Measurements from ENCODE around the gene INPP4A.
A peak's percentile ranks its signal among the peaks of the same experiment; 100 is the strongest.

The INPP4A gene

GRCh38 chr2:98556344-98557033, 111.8 kb downstream of the INPP4A start:
- DNase-seq (ENCODE audit: low spot score in 2 of 2) (peak; percentile 39 to 69), ATAC-seq (ENCODE audit: low read depth) (peak; percentile 100)
- H3K36me3 Mint-ChIP-seq = peaks cover 17% of the 10 kb centered on the region
- no peaks in the 10 kb centered on the region for H3K27me3 Mint-ChIP-seq
- no peaks in the 10 kb centered on the region for H3K9me3 Mint-ChIP-seq
- H3K4me1 Mint-ChIP-seq = peaks cover 23% of the 10 kb centered on the region
- H3K27ac Mint-ChIP-seq = peak overlapping the region; percentile 80
- H3K4me3 Mint-ChIP-seq = no peak overlapping the region

GRCh38 chr2:98558852-98559530, 114.3 kb downstream of the INPP4A start:
- H3K4me3 Mint-ChIP-seq = no peak overlapping the region
- DNase-seq (ENCODE audit: low spot score in 2 of 2) (no peak), ATAC-seq (ENCODE audit: low read depth) (no peak)
- no peaks in the 10 kb centered on the region for H3K27me3 Mint-ChIP-seq
- peaks cover 10% of the 10 kb centered on the region for H3K36me3 Mint-ChIP-seq
- H3K9me3 Mint-ChIP-seq = no peaks in the 10 kb centered on the region
- H3K4me1 Mint-ChIP-seq = peaks cover 19% of the 10 kb centered on the region
- peak overlapping the region; percentile 68 for H3K27ac Mint-ChIP-seq

- DNase-seq (ENCODE audit: low spot score in 2 of 2) (no peak), ATAC-seq (ENCODE audit: low read depth) (no peak)
- H3K9me3 Mint-ChIP-seq = no peaks in the 10 kb centered on the region
- H3K4me3 Mint-ChIP-seq = no peak overlapping the region
- H3K27me3 Mint-ChIP-seq = no peaks in the 10 kb centered on the region
- H3K27ac Mint-ChIP-seq = peak overlapping the region; percentile 68
- peaks cover 19% of the 10 kb centered on the region for H3K4me1 Mint-ChIP-seq
- H3K36me3 Mint-ChIP-seq = peaks cover 10% of the 10 kb centered on the region
Measured at GRCh38 chr2:98559581-98559980, 114.9 kb downstream of the INPP4A start.

- Mint-ChIP-seq H3K27me3 (no peaks in the 10 kb centered on the region), H3K9me3 (no peaks in the 10 kb centered on the region), H3K36me3 (peaks cover 7% of the 10 kb centered on the region), H3K4me1 (peaks cover 19% of the 10 kb centered on the region), H3K27ac (no peak overlapping the region), H3K4me3 (no peak overlapping the region)
- DNase-seq (ENCODE audit: low spot score in 2 of 2) = no peak
- ATAC-seq (ENCODE audit: low read depth) = no peak
Measured at GRCh38 chr2:98560256-98560771, 115.7 kb downstream of the INPP4A start.

GRCh38 chr2:98561018-98561417, 116.4 kb downstream of the INPP4A start:
- peaks cover 6% of the 10 kb centered on the region for H3K36me3 Mint-ChIP-seq
- no peak overlapping the region for H3K27ac Mint-ChIP-seq
- no peak overlapping the region for H3K4me3 Mint-ChIP-seq
- H3K27me3 Mint-ChIP-seq = no peaks in the 10 kb centered on the region
- DNase-seq (ENCODE audit: low spot score in 2 of 2) (no peak), ATAC-seq (ENCODE audit: low read depth) (no peak)
- peaks cover 15% of the 10 kb centered on the region for H3K4me1 Mint-ChIP-seq
- H3K9me3 Mint-ChIP-seq = no peaks in the 10 kb centered on the region

GRCh38 chr2:98561902-98562695, 117.4 kb downstream of the INPP4A start:
- Mint-ChIP-seq H3K27me3 (no peaks in the 10 kb centered on the region), H3K4me3 (no peak overlapping the region), H3K27ac (no peak overlapping the region), H3K36me3 (peaks cover 14% of the 10 kb centered on the region), H3K4me1 (peaks cover 8% of the 10 kb centered on the region), H3K9me3 (no peaks in the 10 kb centered on the region)
- ATAC-seq (ENCODE audit: low read depth) = no peak
- no peak for DNase-seq (ENCODE audit: low spot score in 2 of 2)

- Mint-ChIP-seq H3K27me3 (no peaks in the 10 kb centered on the region), H3K4me3 (no peak overlapping the region), H3K4me1 (peaks cover 8% of the 10 kb centered on the region), H3K27ac (no peak overlapping the region), H3K36me3 (peaks cover 15% of the 10 kb centered on the region), H3K9me3 (no peaks in the 10 kb centered on the region)
- DNase-seq (ENCODE audit: low spot score in 2 of 2) = no peak
- ATAC-seq (ENCODE audit: low read depth) = no peak
Measured at GRCh38 chr2:98563394-98563793, 118.7 kb downstream of the INPP4A start.

GRCh38 chr2:98564541-98565132, 120.0 kb downstream of the INPP4A start:
- no peak overlapping the region for H3K4me3 Mint-ChIP-seq
- H3K27ac Mint-ChIP-seq = no peak overlapping the region
- peaks cover 7% of the 10 kb centered on the region for H3K4me1 Mint-ChIP-seq
- no peaks in the 10 kb centered on the region for H3K9me3 Mint-ChIP-seq
- DNase-seq (ENCODE audit: low spot score in 2 of 2) (no peak), ATAC-seq (ENCODE audit: low read depth) (no peak)
- H3K36me3 Mint-ChIP-seq = peaks cover 18% of the 10 kb centered on the region
- no peaks in the 10 kb centered on the region for H3K27me3 Mint-ChIP-seq

- ATAC-seq (ENCODE audit: low read depth) = no peak
- H3K9me3 Mint-ChIP-seq = no peaks in the 10 kb centered on the region
- no peak for DNase-seq (ENCODE audit: low spot score in 2 of 2)
- H3K27ac Mint-ChIP-seq = no peak overlapping the region
- H3K36me3 Mint-ChIP-seq = peaks cover 26% of the 10 kb centered on the region
- H3K4me3 Mint-ChIP-seq = no peak overlapping the region
- peaks cover 3% of the 10 kb centered on the region for H3K4me1 Mint-ChIP-seq
- H3K27me3 Mint-ChIP-seq = no peaks in the 10 kb centered on the region
Measured at GRCh38 chr2:98565286-98565860, 120.7 kb downstream of the INPP4A start.

- no peaks in the 10 kb centered on the region for H3K9me3 Mint-ChIP-seq
- no peak overlapping the region for H3K4me3 Mint-ChIP-seq
- DNase-seq (ENCODE audit: low spot score in 2 of 2) (no peak), ATAC-seq (ENCODE audit: low read depth) (no peak)
- peaks cover 25% of the 10 kb centered on the region for H3K36me3 Mint-ChIP-seq
- H3K27me3 Mint-ChIP-seq = no peaks in the 10 kb centered on the region
- H3K27ac Mint-ChIP-seq = no peak overlapping the region
- peaks cover 3% of the 10 kb centered on the region for H3K4me1 Mint-ChIP-seq
Measured at GRCh38 chr2:98565941-98566340, 121.3 kb downstream of the INPP4A start.

GRCh38 chr2:98568161-98568956, 123.7 kb downstream of the INPP4A start:
- no peak overlapping the region for H3K27ac Mint-ChIP-seq
- H3K27me3 Mint-ChIP-seq = no peaks in the 10 kb centered on the region
- ATAC-seq (ENCODE audit: low read depth) (no peak), DNase-seq (ENCODE audit: low spot score in 2 of 2) (no peak)
- peaks cover 3% of the 10 kb centered on the region for H3K4me1 Mint-ChIP-seq
- H3K36me3 Mint-ChIP-seq = peaks cover 24% of the 10 kb centered on the region
- H3K4me3 Mint-ChIP-seq = no peak overlapping the region
- H3K9me3 Mint-ChIP-seq = no peaks in the 10 kb centered on the region

GRCh38 chr2:98569197-98569793, 124.6 kb downstream of the INPP4A start:
- ATAC-seq (ENCODE audit: low read depth) (peak; percentile 93), DNase-seq (ENCODE audit: low spot score in 2 of 2) (peak; percentile 58 to 71)
- Mint-ChIP-seq H3K4me1 (peaks cover 3% of the 10 kb centered on the region), H3K4me3 (no peak overlapping the region), H3K27ac (peak overlapping the region; percentile 66), H3K27me3 (no peaks in the 10 kb centered on the region), H3K9me3 (no peaks in the 10 kb centered on the region), H3K36me3 (peaks cover 24% of the 10 kb centered on the region)

- Mint-ChIP-seq H3K4me3 (no peak overlapping the region), H3K36me3 (peaks cover 24% of the 10 kb centered on the region), H3K27me3 (no peaks in the 10 kb centered on the region), H3K4me1 (peaks cover 3% of the 10 kb centered on the region), H3K27ac (no peak overlapping the region), H3K9me3 (no peaks in the 10 kb centered on the region)
- DNase-seq (ENCODE audit: low spot score in 2 of 2) (no peak), ATAC-seq (ENCODE audit: low read depth) (no peak)
Measured at GRCh38 chr2:98569915-98570314, 125.3 kb downstream of the INPP4A start.
